ENCODE data around the gene AGO3. TPM values are rescaled to one million over a fixed set of nuclear protein-coding genes. Genes with fewer than 3 reads are reported as not detected.

Gene AGO3
- polyA plus RNA-seq, 2 of the 4 experiments (the other 2 are of a cell fraction) = 3.8 to 14.7 TPM

- ChIA-PET POLR2A (no interaction called here), CTCF (no interaction called here)
- FAIRE-seq = no peak
- ATAC-seq = no peak
- no peak overlapping the region for H3K4me2 ChIP-seq
- WGBS (ENCODE audit: missing lambda C conversion rate) = 90% methylated on average over 3 of the region's 3 CpGs
- H3K27ac ChIP-seq = no peak overlapping the region
- DNase-seq (ENCODE audit: low read depth in 1 of 2, low spot score in 1 of 2) = no peak
- TF ChIP-seq TFCP2L1 (CRISPR knock-in tag; IDR thresholded peaks at IDR 0.05) (no peak), BCL3 (IDR thresholded peaks at IDR 0.05) (no peak), POLR2A (IDR thresholded peaks at IDR 0.05; ENCODE audit: low read length) (no peak), FOXS1 (CRISPR knock-in tag; IDR thresholded peaks at IDR 0.05) (no peak), MAX (IDR thresholded peaks at IDR 0.05) (no peak), SMC3 (IDR thresholded peaks at IDR 0.05) (no peak), FOSL2 (IDR thresholded peaks at IDR 0.05) (no peak), FOSL2 (CRISPR knock-in tag; IDR thresholded peaks at IDR 0.05) (no peak), EP300 (IDR thresholded peaks at IDR 0.05) (no peak), NR3C1 (IDR thresholded peaks at IDR 0.05) (no peak), HES2 (IDR thresholded peaks at IDR 0.05) (no peak)
- TF ChIP-seq, protein P1, sequence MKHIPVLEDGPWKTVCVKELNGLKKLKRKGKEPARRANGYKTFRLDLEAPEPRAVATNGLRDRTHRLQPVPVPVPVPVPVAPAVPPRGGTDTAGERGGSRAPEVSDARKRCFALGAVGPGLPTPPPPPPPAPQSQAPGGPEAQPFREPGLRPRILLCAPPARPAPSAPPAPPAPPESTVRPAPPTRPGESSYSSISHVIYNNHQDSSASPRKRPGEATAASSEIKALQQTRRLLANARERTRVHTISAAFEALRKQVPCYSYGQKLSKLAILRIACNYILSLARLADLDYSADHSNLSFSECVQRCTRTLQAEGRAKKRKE (CRISPR knock-in tag; IDR thresholded peaks at IDR 0.05; ENCODE audit: low read depth) = no peak
- TF ChIP-seq, protein P2, sequence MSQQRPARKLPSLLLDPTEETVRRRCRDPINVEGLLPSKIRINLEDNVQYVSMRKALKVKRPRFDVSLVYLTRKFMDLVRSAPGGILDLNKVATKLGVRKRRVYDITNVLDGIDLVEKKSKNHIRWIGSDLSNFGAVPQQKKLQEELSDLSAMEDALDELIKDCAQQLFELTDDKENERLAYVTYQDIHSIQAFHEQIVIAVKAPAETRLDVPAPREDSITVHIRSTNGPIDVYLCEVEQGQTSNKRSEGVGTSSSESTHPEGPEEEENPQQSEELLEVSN (IDR thresholded peaks at IDR 0.05; ENCODE audit: borderline replicate concordance, low read depth) = no peak
- peaks cover 3% of the 10 kb centered on the region; the same call in 1 of the 3 replicates for H3K9me3 ChIP-seq
- no peak overlapping the region for H3K4me3 ChIP-seq
- no peaks in the 10 kb centered on the region for H3K4me1 ChIP-seq
Observed at GRCh38 chr1:36027766-36028165, 96.9 kb downstream of the AGO3 start.

DNA sequence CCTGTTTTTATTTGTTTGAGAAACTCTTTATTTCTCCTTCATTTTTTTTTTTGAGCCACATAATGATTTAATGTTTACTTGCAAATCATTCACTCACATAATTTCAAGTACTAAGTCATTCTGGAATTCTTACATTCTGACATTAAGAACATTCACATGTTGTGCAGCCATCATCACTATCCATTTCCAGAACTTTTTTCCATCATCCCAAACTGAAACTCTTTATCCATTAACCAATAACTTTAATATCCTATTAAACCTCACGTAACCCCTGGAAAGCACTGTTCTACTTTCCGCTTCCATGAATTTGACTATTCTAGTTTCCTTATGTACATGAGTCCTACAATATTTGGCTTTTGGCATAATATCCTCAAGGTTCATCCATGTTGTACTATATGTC, 100.5 kb downstream of the AGO3 start:
- no peak for TF ChIP-seq ZSCAN20 (CRISPR knock-in tag; IDR thresholded peaks at IDR 0.05)
- H3K27ac ChIP-seq = no peak overlapping the region
- peaks cover 3% of the 10 kb centered on the region; the same call in 1 of the 3 replicates for H3K9me3 ChIP-seq
- H3K4me1 ChIP-seq = peaks cover 6% of the 10 kb centered on the region; the same call in 1 of the 3 replicates
- DNase-seq (ENCODE audit: low read depth in 1 of 2, low spot score in 1 of 2) = no peak
- 91% methylated on average over 2 of the region's 2 CpGs for WGBS (ENCODE audit: missing lambda C conversion rate)
- no peak for FAIRE-seq
- ChIA-PET POLR2A (no interaction called here), CTCF (no interaction called here)
- H3K4me3 ChIP-seq = no peak overlapping the region
- no peak for ATAC-seq
- no peak overlapping the region for H3K4me2 ChIP-seq

GRCh38 chr1:36034692-36035091, 103.8 kb downstream of the AGO3 start:
- Histone ChIP-seq H3K4me1 (peaks cover 6% of the 10 kb centered on the region; the same call in 1 of the 3 replicates), H3K27ac (no peak overlapping the region), H3K4me2 (no peak overlapping the region), H3K4me3 (no peak overlapping the region), H3K9me3 (no peaks in the 10 kb centered on the region)
- DNase-seq (ENCODE audit: low read depth in 1 of 2, low spot score in 1 of 2) (peak; percentile 2 to 21), FAIRE-seq (no peak), ATAC-seq (peak in 1 of 2 experiments; percentile 33; a peak in 2 of 6 replicates)
- ChIA-PET CTCF (no interaction called here), POLR2A (no interaction called here)
- TF ChIP-seq POLR2A (IDR thresholded peaks at IDR 0.05; ENCODE audit: low read length) = no peak
- TF ChIP-seq, protein P3, sequence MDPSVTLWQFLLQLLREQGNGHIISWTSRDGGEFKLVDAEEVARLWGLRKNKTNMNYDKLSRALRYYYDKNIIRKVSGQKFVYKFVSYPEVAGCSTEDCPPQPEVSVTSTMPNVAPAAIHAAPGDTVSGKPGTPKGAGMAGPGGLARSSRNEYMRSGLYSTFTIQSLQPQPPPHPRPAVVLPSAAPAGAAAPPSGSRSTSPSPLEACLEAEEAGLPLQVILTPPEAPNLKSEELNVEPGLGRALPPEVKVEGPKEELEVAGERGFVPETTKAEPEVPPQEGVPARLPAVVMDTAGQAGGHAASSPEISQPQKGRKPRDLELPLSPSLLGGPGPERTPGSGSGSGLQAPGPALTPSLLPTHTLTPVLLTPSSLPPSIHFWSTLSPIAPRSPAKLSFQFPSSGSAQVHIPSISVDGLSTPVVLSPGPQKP (IDR thresholded peaks at IDR 0.05; ENCODE audit: low read depth, low read length) = no peak
- no peak for TF ChIP-seq KDM1A (IDR thresholded peaks at IDR 0.05; ENCODE audit: low read depth)
- TF ChIP-seq HES2 (IDR thresholded peaks at IDR 0.05) = no peak

DNA sequence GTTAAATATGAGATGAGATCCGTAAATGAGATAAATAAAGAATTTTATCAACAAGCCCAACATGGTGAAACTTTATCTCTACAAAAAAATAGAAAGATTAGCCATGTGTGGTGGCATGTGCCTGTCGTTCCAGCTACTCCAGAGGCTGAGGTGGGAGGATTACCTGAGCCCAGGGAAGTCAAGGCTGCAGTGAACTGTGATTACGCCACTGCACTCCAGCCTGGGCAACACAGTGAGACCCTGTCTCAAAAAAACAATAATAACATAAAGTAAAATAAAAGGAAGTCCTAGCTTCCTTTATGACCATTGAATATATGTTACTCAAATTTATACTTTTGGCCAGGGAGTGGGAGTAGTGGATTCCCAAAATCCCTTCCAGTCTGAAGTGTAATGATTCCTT, 104.2 kb downstream of the AGO3 start:
- 78% methylated on average over 3 of the region's 3 CpGs for WGBS (ENCODE audit: missing lambda C conversion rate)
- Histone ChIP-seq H3K4me2 (no peak overlapping the region), H3K4me1 (peaks cover 6% of the 10 kb centered on the region; the same call in 1 of the 3 replicates), H3K9me3 (no peaks in the 10 kb centered on the region), H3K27ac (no peak overlapping the region), H3K4me3 (no peak overlapping the region)
- no peak for DNase-seq (ENCODE audit: low read depth in 1 of 2, low spot score in 1 of 2)
- no peak for TF ChIP-seq SMC3 (IDR thresholded peaks at IDR 0.05)
- no peak for TF ChIP-seq FOSL2 (IDR thresholded peaks at IDR 0.05)
- no peak for TF ChIP-seq FOSL2 (CRISPR knock-in tag; IDR thresholded peaks at IDR 0.05)
- TF ChIP-seq ESRRA (IDR thresholded peaks at IDR 0.05; ENCODE audit: borderline replicate concordance, low read length) = no peak
- TF ChIP-seq PHF8 (IDR thresholded peaks at IDR 0.05; ENCODE audit: borderline replicate concordance, low read depth) = no peak
- ChIA-PET POLR2A (no interaction called here), CTCF (no interaction called here)
- ATAC-seq = no peak
- FAIRE-seq = no peak
